Fibroblast of lung (primary cell): ENCODE data around the gene AMER2.

Experiments used
- EZH2 ChIP-seq: IDR thresholded peaks from 2 replicates; pipeline ENCODE4 v1.5.1; 2012; ENCODE audit warnings: low read length, control low read depth, mild to moderate bottlenecking; ENCODE audit errors: missing control alignments
- TF ChIP-seq, protein P1 (sequence below), 2 donors: IDR thresholded peaks in 1 of 2; conservative IDR thresholded peaks in 1 of 2; 1 replicate in 1 of 2; 2 replicates in 1 of 2; pipeline ENCODE4 v1.5.1; 2011 to 2012; ENCODE audit warnings: low read length in 2 of 2, control low read depth in 1 of 2, inconsistent platforms in 1 of 2, low read depth in 1 of 2, mild to moderate bottlenecking in 1 of 2

DNA sequence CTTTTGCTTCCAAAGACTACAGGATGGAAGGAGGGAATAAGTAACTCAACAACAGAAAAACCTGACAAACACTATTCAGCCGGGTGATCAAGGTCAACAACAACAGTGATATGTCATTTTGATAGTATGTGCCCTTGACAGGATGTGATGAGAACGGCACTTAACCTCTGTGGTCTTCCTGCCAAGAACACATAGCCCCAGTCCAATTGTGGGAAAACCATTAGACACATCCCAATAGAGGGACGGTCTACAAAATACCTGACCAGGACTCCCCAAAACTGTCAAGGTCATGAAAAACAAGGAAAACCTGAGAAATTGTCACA is 43.1 kb upstream of the AMER2 start:
- TF ChIP-seq, protein P1, sequence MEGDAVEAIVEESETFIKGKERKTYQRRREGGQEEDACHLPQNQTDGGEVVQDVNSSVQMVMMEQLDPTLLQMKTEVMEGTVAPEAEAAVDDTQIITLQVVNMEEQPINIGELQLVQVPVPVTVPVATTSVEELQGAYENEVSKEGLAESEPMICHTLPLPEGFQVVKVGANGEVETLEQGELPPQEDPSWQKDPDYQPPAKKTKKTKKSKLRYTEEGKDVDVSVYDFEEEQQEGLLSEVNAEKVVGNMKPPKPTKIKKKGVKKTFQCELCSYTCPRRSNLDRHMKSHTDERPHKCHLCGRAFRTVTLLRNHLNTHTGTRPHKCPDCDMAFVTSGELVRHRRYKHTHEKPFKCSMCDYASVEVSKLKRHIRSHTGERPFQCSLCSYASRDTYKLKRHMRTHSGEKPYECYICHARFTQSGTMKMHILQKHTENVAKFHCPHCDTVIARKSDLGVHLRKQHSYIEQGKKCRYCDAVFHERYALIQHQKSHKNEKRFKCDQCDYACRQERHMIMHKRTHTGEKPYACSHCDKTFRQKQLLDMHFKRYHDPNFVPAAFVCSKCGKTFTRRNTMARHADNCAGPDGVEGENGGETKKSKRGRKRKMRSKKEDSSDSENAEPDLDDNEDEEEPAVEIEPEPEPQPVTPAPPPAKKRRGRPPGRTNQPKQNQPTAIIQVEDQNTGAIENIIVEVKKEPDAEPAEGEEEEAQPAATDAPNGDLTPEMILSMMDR (conservative IDR thresholded peaks at IDR 0.05 in 1 of 2, IDR thresholded peaks at IDR 0.05 in 1 of 2; ENCODE audit: low read depth in 1 of 2, low read length in 2 of 2) = no peak
- no peak for TF ChIP-seq EZH2
